HuH-7.5 (cell line): ENCODE results near the gene EOLA1.
"Not testable (repeated sequence)": the region's sequence is repeated elsewhere in the genome, so short reads cannot be mapped to it uniquely, and the experiment has no call there.

Experiments
- DNase-seq: peaks from one replicate; pipeline ENCODE4 v3.0.0; 2011; ENCODE audit warnings: low spot score

Gene EOLA1

DNA sequence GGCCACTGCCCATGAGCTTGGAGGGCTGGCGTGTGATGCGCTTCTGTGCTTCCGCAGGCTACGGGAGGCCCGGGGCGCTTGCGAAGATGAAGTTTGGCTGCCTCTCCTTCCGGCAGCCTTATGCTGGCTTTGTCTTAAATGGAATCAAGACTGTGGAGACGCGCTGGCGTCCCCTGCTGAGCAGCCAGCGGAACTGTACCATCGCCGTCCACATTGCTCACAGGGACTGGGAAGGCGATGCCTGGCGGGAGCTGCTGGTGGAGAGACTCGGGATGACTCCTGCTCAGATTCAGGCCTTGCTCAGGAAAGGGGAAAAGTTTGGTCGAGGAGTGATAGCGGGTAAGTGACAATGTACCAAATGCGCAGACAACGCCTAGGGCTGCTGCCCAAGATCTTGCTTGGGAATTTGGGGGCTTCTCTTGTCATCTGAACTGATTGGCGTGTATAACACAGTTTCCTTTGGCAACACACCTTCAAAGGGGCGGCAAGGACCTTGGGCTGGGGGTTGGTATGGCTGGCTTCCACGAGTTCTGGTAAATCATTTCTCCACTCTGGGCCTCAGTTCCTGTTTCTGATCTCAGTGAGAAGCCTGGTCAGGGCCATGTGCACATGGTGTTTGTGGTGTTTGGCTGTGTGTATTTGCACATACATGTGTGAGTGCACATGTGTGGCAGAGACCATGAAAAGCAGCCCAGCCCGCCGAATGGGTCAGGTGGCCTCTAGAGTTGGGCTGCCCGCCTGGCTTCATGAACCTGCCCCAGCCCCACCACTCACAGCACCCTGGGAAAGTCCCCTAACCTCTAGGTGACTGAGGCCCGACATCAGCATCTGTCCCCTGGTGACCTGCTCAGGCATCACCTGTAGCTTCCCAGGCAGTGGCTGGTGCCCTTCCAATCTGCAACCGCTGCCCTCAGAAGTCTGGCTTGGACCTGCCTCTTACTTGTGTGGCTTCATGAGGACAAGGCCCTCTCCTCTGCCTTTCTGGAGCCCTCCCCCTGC is 5.0 kb downstream of the EOLA1 start:
- not testable (repeated sequence) for DNase-seq

DNA sequence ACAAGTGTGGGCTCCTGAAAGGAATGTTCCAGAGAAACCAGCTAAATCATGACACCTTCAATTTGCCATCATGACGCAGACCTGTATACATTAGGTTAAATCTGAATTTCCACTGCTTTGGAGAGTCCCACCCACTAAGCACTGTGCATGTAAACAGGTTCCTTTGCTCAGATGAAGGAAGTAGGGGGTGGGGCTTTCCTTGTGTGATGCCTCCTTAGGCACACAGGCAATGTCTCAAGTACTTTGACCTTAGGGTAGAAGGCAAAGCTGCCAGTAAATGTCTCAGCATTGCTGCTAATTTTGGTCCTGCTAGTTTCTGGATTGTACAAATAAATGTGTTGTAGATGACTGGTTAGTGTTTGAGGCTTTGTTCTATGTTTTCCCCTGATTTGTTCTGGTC is 6.2 kb downstream of the EOLA1 start:
- DNase-seq: not testable (repeated sequence)

DNA sequence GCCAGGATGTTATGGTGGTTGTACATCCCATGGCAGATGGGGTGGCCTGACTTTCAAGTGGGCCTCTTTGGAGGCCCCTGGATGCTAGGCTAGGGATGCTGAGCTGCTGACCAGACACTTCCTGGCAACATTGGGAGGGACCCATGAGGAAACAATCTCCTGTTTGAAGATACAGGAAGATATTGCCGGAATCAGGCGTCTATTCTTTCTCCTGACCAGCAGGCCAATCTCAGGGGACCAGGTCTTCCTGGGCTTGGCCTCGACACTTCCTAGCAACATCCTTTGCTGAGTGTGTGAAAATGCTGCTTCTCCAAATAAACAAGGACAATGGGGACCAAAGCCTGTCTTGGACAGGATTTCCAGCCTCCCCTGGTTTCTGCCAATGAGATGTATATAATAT is 7.0 kb downstream of the EOLA1 start:
- not testable (repeated sequence) for DNase-seq

DNA sequence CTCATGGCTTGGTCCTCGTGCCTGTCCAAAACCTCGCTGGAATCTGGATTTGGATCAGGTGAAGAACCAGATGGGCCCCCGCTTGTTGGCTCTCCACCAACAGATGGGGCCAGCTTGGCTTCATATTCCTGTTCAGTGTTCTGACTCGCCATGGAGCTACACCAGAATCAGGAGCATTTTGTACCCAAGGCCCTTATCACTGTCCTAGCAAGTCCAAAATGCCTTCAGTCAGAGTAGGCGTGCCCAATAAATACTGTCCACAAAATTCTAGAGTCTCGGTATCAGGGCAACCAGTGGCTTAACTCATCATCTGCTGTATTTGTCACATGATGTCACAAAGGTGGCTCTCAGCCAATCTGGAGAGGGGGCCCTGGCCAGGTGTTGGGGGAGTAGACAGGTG is 8.9 kb downstream of the EOLA1 start, which contains the start of gene HSFX3:
TSS of gene HSFX3 (minus strand) at position 224 of the 400 bp plus-strand sequence. CDS start at position 152, 72 bp downstream.
- not testable (repeated sequence) for DNase-seq

DNA sequence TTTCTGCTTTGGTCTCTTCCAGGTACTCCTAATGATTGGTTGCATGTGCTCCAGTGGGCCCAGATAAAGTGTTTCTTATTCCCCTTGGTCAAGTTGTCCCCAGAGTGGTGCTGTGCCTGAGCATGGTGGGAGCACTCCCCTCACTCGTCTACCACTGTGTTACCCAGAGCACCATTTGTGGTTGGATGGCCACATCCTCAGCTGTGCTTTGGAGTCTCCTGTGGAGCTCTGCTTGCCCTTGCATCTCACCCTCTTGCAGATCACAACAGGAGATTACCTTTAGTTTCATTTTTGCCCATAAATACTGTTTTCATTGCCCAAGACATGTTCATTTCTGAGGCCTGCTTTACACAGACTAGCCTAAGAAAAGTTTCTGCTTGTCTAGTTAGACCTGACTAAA is 9.6 kb downstream of the EOLA1 start:
- DNase-seq: not testable (repeated sequence)

DNA sequence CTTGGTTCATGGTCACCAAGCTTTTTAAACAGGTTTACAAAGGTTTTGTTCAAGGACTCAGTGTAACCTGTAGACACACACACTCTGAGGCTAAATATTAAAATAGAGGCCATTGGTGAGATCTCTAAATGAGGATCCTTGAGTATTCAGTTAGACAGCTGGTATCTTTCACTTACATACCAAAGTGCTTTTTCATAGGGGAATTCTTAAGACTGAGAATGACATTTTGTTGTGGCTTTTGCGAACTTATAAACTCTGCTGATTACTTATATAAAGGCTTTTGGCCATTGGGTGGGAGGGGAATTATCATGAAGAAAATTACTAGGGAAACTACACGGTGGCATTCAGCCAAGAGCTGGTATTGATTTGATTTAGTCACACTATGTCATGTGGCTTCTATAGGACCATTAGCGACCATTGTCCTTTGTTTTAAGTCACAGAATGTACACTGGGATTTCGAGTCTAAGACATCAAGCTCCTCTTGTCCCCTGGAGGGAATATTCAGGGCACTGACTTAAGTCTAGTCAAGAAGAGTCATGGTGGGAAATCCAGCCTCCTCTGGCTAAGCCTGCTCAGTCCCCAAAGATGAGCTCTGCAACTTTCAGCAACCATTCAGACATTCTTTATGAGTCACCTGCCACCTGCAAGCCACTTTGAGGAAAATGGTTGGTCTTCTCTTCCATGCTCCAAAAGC is 10.6 kb downstream of the EOLA1 start:
- DNase-seq: not testable (repeated sequence)

DNA sequence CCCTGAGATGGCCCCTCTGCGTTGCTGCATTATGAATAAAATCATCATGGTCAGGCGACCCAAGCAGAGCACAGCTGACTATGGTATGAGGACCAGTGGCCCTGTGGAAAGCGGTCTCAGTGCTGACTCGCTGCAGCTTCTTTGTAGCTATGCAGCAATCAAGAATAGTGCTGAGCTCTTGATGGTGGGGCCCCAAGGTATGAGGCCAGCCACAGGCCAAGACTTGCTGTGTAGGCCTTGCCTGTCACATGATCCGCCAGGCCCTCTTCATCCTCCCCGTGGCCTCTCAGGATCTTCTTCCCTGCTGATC is 11.1 kb downstream of the EOLA1 start:
- DNase-seq: not testable (repeated sequence)

DNA sequence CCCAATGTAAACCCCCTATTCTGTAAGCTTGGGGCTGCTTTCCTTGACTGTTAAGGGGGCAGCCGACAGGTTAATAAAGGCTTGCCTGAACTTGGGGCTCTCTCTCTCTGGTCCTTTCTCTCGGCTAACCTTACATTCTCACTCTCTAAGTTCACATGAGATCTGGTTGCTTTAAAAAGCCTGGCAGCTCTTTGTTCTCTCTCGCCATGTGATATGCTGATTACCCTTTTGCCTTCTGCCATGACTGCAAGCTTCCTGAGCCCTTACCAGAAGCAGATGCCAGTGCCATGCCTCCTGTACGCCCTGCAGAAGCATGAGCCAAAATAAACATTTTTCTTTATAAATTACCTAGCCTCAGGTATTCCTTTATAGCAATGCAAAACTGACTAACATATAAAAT is 14.4 kb downstream of the EOLA1 start:
- DNase-seq: not testable (repeated sequence)

DNA sequence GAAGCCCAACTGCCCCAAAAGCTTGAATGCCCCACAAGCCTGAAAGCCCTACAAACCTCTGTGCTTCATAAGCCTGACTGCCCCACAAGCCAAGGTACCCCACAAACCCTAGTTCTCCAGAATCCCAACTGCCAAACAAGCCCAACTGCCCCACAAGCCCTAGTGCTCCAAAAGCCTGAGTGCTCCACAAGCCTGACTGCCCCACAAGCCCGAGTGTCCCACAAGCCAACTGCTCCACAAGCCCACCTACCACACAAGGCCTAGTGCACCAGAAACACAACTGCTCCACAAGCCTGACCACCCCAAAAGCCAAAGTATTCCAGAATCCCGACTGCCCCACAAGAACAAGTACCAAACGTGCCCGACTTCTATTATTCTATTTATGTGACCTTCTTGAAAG is 22.5 kb downstream of the EOLA1 start:
- no peak for DNase-seq

DNA sequence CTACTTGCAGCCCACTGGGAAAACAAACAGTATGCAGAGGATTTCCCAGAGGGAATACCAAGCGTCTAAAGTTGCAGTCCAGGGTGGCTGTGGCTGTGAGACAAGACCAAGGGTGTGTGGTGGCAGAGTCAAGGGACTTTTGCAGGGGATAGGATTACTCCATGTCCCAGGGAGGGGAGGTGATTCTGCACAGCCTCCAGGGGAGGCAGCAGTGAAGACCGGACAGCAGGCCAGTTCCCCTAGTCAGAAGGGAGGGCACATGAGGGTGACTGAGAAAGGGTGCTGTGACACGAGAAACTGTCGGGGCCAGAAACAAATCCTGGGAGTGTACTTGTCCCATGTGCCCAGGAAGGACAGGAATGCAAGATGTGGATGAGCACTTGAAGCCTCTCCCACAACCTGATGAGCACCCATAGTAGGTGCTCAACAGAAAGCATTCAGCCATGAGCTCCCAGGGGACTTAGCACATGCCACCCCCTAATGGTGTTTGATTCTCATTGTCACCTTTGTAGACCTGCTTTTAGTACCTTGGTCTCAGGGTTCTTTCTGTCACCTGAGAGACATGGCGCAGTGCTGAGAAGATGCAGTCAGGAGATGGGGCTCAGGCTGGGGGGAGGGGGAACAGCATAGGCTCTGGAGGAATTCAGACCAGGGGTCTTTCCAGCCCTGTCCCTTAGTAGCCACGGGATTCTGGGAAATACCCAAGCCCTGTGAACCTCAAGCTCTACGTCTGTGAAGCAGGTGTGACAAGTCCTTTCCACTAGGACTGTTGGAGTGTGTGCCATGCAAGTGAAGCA is 27.0 kb downstream of the EOLA1 start:
- no peak for DNase-seq

DNA sequence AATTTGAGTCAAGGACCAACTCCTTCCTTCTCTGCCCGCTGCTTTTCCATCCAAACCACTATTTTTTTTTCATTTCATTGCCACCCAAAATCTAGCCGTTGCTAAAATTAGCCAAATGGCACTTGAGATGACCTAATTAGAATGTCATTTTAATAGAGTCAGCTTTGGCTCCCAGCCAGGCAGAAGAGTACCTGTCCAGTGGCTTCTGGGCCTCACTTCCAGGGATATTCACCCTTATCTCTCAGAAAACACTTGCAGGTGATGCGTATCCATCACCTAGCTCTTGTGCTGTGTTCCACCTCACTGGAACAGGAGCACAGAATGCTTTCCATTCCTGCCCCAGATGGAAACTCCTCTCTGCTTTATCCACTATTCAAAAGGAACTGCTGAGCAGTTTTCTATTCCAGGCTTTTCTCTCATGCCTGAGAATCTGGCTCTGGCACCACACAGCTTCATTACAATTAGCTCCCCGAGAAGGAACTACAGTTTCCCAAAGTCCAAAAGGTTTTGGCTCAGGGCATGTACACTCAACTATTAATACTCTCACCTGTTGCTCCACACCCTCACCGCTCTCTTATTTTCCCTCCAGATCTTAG is 28.0 kb downstream of the EOLA1 start:
- no peak for DNase-seq

DNA sequence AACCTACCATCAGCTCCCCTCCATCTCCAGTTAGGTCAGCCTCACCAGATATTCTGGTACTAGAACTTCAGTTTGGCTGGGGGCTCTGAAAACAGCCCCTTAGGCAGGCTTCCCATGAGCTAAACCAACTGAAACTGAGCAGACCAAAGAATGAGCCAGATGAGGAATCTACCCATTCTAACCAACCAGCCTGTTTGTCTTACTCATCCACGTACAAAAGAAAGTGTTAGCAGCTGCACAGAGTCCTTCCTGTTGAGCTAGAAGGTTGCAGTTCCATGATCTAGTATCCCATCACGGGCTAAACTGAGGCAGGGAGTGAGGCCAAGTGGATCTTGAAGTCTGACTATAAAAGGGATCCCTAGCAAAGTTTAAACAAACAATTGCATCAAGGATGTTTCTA is 29.0 kb downstream of the EOLA1 start:
- no peak for DNase-seq

DNA sequence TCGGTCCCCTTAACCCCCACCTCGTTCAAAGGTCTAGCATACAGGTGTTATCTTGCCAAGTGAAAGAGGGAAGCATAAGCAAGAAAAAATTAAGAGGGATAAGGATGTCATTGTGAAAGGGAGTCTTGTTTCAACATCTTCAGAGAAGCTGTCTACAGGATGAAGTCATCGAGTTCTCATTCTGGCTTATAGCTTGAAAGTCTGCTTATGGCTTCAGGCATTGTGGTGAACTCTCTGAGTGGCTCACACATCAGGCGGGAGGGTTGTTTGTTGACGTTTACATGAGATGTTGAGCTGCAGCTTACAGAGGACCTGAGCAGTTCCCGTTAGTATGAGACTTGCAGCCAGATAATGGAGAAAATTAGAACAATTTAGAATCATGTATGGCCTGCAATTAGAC is 29.9 kb downstream of the EOLA1 start:
- DNase-seq: no peak

DNA sequence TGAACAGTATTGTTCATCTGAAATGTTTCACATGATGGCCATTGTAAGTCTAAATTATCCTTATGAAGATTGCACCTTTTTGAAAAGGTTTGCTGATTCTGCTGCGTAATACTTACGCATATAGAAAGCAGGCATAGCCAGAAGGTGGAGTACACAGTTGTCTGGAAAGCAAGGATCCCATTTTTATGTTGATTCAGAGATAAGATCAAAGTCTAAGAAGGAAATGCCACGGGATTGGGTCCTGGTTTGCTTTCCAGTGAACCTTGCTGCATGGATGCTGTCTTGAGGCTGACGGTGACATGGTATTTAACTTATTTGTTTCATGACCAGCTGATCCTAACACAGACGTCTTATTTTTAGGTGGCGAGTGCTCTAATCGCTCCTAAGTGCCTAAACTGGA is 31.0 kb downstream of the EOLA1 start:
- DNase-seq: no peak

DNA sequence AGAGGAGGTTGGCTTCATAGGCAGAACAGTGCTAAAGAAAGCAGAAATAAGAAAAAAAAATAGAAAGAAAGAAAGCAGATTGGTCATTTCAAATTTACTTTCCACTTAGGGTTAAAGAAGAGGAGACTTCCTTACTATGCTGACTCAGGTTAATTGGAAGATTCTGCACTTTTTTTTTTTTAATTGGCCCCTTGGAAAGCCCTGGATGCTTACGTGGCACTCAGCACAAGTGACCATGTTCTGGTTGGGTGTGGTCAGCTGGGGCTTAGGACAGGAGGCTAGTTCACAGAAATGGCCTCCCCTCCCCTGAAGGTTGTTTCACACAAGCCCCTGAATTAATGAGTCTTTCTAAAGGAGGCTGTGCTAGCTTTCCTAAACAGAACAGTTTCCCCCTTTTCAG is 31.9 kb downstream of the EOLA1 start:
- no peak for DNase-seq

DNA sequence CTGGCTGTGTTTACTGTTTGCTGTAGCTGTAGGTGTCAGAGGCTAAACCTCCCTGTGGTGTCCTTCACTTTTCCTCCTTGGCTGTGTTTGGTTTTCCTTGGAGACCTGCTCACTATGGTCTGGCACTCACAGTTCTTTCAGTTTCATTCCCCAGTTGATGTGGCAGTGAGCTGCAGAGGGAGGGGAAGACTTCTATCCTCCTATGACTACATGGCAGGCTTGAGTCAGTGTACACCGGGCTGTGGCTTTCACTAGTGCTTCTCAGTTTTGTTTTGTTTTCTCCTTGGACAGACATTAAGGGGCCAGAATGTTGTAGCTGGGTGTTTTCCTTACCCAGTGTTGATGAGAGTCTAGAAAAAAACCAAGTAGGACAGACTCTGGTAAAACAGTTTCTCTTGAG is 32.6 kb downstream of the EOLA1 start:
- not testable (repeated sequence) for DNase-seq

DNA sequence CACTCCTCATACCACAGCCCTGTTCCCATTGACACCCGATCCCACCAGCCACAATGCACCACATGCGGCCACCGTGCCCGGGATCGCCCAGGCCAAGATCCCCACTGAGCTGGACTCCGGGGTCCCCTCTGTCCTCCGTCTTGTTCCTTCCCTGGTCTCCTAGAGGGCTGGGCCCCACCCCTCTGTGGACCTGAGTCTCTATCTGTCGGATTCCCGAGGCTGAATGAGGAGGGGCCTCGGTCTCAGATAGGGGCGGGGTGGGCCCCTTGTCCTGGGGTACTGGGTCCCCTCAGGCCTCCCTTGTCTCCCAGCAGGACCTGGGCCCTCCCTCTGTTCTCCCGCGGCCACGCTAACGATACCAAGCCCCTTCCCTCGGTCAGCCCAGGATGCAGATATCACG is 44.8 kb downstream of the EOLA1 start:
- not testable (repeated sequence) for DNase-seq

DNA sequence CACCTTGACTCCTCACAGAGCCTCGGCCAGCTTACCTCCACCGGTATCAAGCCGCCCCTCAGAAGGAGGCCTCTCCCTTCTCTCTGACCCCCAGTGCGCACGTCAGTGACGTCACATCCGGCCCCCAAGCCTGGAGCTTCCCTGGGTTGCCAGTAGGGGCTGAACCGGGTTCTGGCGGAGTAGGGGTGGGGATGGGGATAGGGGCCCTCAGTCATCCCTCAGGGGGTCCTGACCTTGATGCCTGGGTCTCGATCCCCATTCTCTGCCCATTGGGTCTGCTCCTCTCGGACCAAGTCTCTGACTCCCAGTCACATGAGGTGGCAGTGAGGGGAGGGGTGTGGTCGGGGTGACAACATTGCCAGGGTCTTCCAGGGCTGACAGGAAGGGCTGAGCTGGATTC is 46.5 kb downstream of the EOLA1 start, which contains the start of gene MAGEA9B:
TSS of gene MAGEA9B (minus strand) at position 101 of the 400 bp plus-strand sequence. CDS start 4,280 bp downstream, outside the sequence.
- DNase-seq: not testable (repeated sequence)

DNA sequence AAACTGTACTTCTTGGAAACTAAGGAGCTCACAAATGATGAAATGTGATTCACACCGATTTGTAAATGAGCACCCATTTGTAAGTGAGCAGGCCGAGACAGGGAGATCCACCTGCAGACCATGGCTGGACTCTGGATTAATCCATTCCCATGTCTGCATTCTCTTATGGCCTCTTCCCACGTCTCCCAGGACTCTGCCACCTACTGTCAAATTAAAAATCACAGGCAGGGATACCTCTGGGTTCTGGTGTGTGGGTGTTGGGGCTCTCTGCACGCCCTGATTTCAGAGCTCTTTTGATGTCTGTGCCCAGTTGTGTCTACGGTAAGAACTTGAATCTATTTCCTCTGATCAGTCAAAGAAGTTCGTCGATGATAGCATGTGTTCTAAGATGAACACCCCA is 50.2 kb downstream of the EOLA1 start:
- not testable (repeated sequence) for DNase-seq

DNA sequence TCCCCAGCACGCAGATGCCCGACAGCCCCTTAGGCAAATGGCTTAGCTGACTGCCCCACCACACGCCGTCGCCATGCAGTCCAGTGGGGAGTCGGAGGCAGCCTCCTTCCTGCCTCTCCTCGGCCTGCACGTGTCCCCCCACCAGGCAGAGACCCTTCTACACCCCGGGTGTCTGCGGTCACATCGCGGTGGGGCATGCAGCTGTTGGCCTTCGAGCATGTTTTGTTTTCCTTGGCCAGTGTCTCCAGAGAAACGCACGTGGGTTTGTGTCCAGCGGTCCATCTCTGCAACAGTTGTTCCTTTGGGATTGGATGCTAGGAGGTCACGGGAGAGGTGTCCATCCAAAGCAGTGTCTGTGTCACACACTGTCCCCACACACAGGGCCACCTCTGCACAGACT is 54.4 kb downstream of the EOLA1 start, which contains the start of gene HSFX2:
TSS of gene HSFX2 (minus strand) at position 101 of the 400 bp plus-strand sequence. CDS start 614 bp downstream, outside the sequence.
- DNase-seq: not testable (repeated sequence)

DNA sequence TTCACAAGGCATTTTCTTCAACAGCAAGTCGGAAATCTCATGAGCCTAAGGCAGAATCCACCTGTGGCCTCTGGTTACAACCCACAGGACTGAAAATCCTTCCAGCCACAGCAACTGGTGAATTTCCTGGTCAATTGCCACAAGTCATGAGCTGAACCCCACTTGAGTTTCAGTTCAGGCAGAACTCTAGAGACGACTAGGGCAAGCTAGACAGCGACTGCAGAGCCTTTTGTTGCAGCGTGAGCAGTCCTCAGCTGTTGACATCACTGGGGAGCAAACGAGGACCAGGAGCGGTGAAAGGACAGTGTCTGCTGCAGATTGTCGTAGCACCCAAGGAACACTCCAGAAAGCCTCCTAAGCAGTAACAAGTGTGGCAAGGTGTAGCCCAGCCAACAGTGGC is 55.1 kb downstream of the EOLA1 start:
- not testable (repeated sequence) for DNase-seq
